GM19351 (cell line): Measurements from ENCODE around the gene IL12RB1.

Experiments
- ATAC-seq: cut with Tn5 transposase; IDR thresholded peaks from one replicate; pipeline ENCODE4 v1.9.1; 2021; ENCODE audit warnings: mild to moderate bottlenecking, moderate library complexity; ENCODE audit not compliant: unreplicated experiment

Gene IL12RB1

DNA sequence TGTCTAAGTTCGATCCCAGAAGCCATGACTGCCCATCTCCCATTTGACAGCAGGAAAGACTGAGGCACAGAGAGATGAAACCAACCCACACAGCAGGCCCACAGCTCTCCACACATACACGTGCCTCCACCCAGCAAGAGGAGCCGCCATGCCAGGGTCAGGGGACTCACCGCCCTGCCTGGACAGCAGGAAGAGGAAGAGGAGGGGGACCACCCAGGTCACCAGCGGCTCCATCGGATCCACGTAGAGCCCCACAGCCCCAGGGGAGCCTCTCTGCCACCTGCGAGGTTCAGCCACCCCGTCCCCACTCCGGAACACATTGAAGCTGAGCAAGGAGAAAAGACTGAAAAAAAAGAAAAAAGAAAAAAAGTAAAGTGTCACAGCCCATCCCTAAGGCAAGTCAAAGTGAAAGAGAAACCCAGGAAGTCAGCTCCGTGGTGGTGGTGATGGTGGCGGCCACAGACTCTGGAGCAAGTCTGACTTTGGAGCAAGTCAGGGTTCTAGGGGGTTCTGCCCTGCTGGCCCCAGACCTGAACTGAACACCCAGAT, at the start of gene IL12RB1:
Gene IL12RB1 (minus strand): TSS at position 345 of the 549 bp plus-strand sequence. CDS start 111 bp downstream, at position 234.
- no peak for ATAC-seq

DNA sequence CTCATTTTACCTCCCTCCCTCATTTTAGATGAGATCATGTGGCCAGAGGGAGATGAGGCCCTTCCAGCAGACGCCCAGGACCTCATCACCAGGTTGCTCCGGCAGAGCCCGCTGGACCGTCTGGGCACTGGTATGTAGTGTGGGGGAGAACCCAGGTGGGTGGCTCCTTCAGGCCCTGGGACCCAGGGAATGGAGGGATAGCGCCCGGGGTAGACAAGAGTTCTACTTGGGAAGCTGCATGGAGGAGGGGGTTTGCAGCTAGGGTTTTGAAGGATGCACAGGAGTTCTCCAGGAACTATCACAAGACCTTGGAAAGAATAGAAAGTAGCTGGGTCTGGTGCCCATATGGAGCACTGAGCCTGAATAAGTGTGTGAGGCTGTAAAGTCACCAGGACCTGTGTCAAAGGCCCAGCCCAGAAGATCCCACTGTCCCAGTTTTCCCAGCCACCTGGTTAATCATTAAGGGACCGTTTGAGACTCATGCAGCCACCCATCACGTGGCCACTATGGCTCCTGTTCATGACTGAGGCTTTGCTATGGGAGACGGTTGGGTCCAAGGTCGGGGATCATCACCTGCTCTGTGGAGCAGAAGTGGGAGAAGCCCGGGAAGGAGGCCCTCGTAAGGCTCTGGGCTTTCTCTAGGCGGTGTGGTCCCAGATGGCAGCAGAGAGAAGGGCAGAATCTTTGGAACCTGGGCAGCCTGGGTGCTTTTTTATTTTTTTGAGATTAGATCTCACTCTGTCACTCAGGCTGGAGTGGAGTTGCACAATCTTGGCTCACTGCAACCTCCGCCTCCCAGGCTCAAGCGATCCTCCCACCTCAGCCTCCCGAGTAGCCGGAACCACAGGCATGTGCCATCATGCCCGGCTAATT, 49.2 kb upstream of the IL12RB1 start:
- ATAC-seq = no peak

DNA sequence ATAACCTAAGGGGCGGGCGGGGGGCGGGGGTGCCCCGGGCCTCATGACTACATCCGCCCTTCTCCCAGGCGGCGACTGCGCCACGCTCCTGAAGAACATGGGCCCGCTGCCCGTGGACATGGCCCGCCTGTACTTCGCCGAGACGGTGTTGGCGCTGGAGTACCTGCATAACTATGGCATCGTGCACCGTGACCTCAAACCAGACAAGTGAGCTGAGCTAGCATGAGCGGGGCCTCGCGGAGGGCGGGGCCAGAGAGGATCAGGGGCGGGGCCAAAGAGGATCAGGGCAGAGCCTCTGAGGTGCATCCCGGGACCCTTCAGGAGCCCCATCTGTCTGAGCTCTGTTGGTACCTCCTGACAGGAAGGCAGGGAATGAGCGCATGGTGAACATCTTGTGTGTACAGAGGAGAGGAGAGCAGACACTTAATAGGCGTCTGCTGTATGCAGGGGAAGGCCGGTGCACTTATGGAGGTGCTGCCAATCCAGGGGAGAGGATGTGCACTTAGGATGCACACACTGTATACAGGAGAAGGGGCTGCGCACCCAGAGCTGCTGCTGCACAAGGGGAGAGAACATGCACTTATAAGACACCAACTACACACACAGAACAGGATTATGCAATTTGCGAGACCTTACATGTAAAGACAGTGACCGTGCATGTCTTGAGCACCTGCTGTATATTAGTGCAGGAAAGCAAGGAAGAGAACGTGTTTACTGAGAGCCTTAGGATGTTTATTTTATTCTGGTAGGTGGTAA, 45.3 kb upstream of the IL12RB1 start:
- ATAC-seq = no peak

DNA sequence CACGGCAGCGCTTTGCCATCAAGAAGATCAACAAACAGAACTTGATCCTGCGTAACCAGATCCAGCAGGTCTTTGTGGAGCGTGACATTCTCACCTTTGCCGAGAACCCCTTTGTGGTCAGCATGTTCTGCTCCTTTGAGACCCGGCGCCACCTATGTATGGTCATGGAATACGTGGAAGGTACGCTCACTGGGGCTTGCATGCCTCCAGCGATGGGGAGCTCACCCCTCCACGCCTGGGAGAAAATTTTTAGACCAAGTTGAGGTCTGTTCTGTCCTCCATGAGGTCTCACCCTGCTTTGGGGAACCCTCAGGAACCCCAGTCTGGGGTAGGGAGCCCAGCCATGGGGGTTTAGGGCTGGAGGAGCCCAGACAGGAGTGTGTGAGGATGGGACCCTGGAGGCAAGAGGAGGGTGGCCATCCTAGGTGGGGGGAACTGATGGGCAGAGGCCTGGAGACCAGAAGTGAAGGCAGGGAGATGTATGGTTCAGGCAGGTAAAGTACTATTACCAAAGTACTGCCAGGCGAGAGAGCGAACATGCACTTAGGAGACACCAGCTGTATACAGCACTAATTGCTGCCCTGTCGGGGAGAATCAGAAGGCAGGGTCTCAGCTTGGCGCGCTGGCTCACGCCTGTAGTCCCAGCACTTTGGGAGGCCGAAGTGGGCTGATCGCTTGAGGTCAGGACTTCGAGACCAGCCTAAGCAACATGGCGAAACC, 43.9 kb upstream of the IL12RB1 start:
- no peak for ATAC-seq

- ATAC-seq = no peak
These were observed 42.1 kb upstream of the IL12RB1 start for GRCh38 chr19:18128805-18129204.

GRCh38 chr19:18128044-18128443, 41.3 kb upstream of the IL12RB1 start:
- ATAC-seq = no peak

DNA sequence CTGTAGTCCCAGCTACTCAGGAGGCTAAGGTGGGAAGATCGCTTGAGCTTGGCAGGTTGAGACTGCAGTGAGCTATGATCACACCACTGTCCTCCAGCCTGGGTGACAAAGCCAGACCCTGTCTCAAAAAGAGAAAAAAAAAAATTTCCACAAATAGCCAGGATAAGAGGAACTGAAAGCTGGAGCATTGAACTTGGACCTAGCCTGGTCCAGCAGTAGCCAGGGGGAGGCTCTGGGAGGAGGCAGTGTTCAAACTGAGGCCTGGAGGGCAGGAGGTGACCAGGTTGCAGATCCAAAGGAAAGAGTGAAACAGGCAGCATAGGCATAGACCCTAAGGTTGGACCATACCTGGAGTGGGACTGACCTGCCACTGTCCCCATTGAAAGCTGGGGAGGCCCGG, 39.4 kb upstream of the IL12RB1 start:
- no peak for ATAC-seq

GRCh38 chr19:18123819-18124218, 37.1 kb upstream of the IL12RB1 start:
- no peak for ATAC-seq

DNA sequence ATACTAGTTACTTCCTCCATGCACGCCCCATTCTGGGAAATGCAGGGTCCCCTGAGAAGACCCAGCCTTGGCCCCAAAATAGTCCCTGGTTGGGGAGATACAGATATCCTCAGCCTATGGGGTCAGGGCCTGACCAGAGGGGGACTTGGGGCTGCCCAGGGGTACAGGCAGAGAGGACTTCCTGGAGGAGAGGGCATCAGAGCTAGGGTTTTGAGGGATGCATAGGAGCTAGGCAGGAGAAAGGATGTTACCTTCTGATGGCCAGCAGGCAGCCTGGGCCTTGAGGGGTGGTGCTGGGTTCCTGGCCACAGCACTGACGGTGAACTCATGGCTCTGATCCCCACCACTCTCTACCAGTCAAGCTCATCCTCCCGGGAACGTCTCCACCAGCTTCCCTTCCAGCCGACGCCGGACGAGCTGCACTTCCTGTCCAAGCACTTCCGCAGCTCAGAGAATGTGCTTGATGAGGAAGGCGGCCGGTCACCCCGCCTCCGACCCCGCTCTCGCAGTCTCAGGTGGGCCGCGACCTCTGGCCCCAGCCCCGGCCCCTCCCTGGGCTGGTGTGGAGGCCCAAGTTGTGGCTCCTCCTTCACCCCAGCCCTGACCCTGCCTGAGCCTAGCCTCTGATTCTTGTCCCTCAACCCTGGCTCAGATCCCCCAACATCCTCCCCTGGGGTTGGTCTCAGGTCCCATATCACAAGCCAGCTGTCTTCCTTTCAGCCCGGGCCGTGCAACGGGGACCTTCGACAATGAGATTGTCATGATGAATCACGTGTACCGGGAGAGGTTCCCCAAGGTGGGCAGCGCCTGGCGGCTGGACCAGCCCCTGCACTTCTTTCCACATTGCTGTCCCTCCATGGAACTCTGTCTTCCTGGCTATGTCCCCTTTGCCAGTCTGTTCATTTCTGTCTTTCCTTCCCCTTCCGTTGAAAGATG, 36.4 kb upstream of the IL12RB1 start:
- no peak for ATAC-seq

DNA sequence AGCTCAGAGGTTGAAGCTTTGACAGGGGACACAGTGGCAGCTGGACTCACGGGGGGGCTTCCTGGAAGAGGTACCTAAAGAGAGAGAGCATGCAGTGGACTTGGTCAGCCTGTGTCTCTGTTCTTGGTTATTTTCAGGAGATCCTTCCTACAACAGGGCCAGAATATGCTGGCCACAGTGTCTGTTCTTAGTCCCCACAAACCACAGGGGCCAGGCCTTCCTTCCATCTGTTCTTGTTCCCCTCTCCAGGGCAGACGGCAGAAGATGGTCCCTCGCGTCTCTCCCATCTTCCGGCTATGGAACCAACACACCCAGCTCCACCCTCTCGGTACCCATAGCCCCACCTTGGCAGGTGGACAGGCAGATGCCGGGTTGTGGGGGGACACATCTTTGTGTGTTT, 35.7 kb upstream of the IL12RB1 start:
- ATAC-seq = no peak

GRCh38 chr19:18121166-18121565, 34.4 kb upstream of the IL12RB1 start:
- ATAC-seq = no peak

- no peak for ATAC-seq
These were observed 33.4 kb upstream of the IL12RB1 start for GRCh38 chr19:18120127-18120526.

GRCh38 chr19:18119717-18120105, 33.0 kb upstream of the IL12RB1 start:
- ATAC-seq = no peak

GRCh38 chr19:18119013-18119716, 32.4 kb upstream of the IL12RB1 start:
- ATAC-seq = no peak

DNA sequence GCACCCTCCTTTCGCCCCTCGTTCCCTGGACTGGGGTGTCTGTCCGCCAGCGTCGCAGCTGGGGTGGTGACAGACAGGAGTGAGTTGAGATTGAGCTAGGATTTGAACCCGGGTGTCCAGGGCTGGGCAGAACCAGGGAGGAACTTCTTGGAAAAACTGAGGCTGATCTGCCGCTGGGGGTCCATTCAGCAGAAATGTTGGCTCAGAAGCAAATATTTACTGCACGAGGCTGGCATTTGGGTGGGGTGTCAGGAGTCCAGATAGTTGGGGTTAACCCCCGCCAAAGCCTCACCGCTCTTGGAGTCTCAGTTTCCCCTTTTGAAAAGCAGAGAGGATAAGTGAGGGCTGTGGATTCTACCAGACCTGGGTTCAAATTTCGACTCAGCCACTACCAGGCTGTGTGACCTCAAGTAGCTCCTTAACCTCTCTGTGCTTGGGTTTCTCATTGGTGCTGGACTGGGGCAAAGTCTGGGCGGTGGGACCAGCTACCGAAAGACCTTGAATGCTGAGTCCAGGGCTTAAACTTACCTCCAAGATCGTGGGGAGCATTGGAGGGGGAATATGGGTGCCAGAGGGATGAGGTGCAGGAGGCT, 31.8 kb upstream of the IL12RB1 start:
- no peak for ATAC-seq

- ATAC-seq = peak; percentile 75
These were observed 31.1 kb upstream of the IL12RB1 start for GRCh38 chr19:18117692-18118378.

- no peak for ATAC-seq
These were observed 30.6 kb upstream of the IL12RB1 start for GRCh38 chr19:18117364-18117691.

DNA sequence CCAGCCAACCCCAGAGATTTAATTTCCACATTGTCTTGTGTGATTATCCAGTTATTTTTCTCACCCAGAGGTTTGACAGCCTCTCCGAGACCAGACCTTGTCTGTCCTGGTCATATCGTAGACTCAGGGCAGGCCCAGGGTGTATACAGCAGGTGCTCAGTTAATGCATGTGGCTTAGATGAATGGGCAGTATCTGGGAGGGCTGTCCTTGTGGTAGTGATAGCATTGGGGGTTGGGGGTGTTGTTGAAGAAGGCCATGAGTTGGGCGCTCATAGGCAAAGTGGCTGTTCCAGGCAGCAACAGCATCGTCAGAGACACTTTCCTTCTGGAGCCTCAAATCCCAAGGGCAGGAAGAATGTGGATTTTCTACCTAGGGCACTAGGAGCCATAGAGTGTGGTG, 27.7 kb upstream of the IL12RB1 start:
- ATAC-seq = no peak

GRCh38 chr19:18113827-18114226, 27.1 kb upstream of the IL12RB1 start:
- ATAC-seq = no peak
